Liver (tissue), 9 donors: ENCODE results near the gene OOSP3. TPM values are rescaled to one million over a fixed set of nuclear protein-coding genes. Genes with fewer than 3 reads are reported as not detected.
"Not testable (repeated sequence)": the region's sequence is repeated elsewhere in the genome, so short reads cannot be mapped to it uniquely, and the experiment has no call there.

Experiments
- DNase-seq: peaks from one replicate; pipeline ENCODE4 v3.0.0-alpha.2; 2017; ENCODE audit warnings: low spot score
- H3K27ac ChIP-seq, 2 donors: one replicate each; pipeline ENCODE4 v1.7.0; 2013; ENCODE audit warnings: inconsistent platforms in 2 of 2, low read length in 2 of 2, control low read depth in 1 of 2, low read depth in 1 of 2, mild to moderate bottlenecking in 1 of 2
- H3K27me3 ChIP-seq, 4 donors: one replicate each; pipeline versions ENCODE4 v1.6.1 to v1.7.0; 2013; ENCODE audit warnings: low read length in 3 of 4, inconsistent platforms in 1 of 4, mild to moderate bottlenecking in 1 of 4, moderate library complexity in 1 of 4; ENCODE audit not compliant: control insufficient read depth in 4 of 4, insufficient read depth in 4 of 4
- H3K36me3 ChIP-seq, 4 donors: one replicate each; pipeline versions ENCODE4 v1.6.1 to v1.7.0; 2013; ENCODE audit warnings: low read length in 3 of 4, mild to moderate bottlenecking in 3 of 4, low read depth in 1 of 4, moderate library complexity in 1 of 4; ENCODE audit not compliant: control insufficient read depth in 4 of 4, insufficient read depth in 3 of 4
- H3K4me1 ChIP-seq, 4 donors: one replicate each; pipeline versions ENCODE4 v1.6.1 to v1.7.0; 2013; ENCODE audit warnings: low read length in 3 of 4, mild to moderate bottlenecking in 3 of 4, moderate library complexity in 1 of 4; ENCODE audit not compliant: control insufficient read depth in 4 of 4, insufficient read depth in 4 of 4
- H3K4me3 ChIP-seq, 3 donors: one replicate each; pipeline versions ENCODE4 v1.6.1 to v1.7.0; 2013; ENCODE audit warnings: low read length in 3 of 3, control low read depth in 1 of 3, low read depth in 1 of 3, mild to moderate bottlenecking in 1 of 3
- H3K9ac ChIP-seq, 2 donors: one replicate each; pipeline ENCODE4 v1.7.0; 2013; ENCODE audit warnings: low read length in 2 of 2, mild to moderate bottlenecking in 2 of 2, moderate library complexity in 2 of 2, control low read depth in 1 of 2, low read depth in 1 of 2
- H3K9me3 ChIP-seq, 4 donors: one replicate each; pipeline versions ENCODE4 v1.6.1 to v1.7.0; 2013; ENCODE audit warnings: low read length in 3 of 4; ENCODE audit not compliant: control insufficient read depth in 4 of 4
- EGR1 ChIP-seq, 2 donors: IDR thresholded peaks; 2 replicates each; pipeline ENCODE4 v1.6.1; 2016 to 2018; ENCODE audit warnings: antibody characterized with exemption in 2 of 2, low read depth in 2 of 2
- FOXA1 ChIP-seq: IDR thresholded peaks from 2 replicates; pipeline ENCODE4 v1.6.1; 2016; ENCODE audit warnings: antibody characterized with exemption
- FOXA2 ChIP-seq: IDR thresholded peaks from 2 replicates; pipeline ENCODE4 v1.6.1; 2016; ENCODE audit warnings: antibody characterized with exemption
- HNF4G ChIP-seq: IDR thresholded peaks from 2 replicates; pipeline ENCODE4 v1.6.1; 2016; ENCODE audit warnings: antibody characterized with exemption
- JUND ChIP-seq, 2 donors: IDR thresholded peaks; 2 replicates each; pipeline ENCODE4 v1.6.1; 2016; ENCODE audit warnings: antibody characterized with exemption in 2 of 2
- NR2F2 ChIP-seq: IDR thresholded peaks from 2 replicates; pipeline ENCODE4 v1.6.1; 2016; ENCODE audit warnings: antibody characterized with exemption
- REST ChIP-seq: IDR thresholded peaks from 2 replicates; pipeline ENCODE4 v1.6.1; 2016; ENCODE audit warnings: antibody characterized with exemption, mild to moderate bottlenecking
- SP1 ChIP-seq: IDR thresholded peaks from 2 replicates; pipeline ENCODE4 v1.6.1; 2018; ENCODE audit warnings: antibody characterized with exemption, mild to moderate bottlenecking
- TAF1 ChIP-seq: conservative IDR thresholded peaks from 2 replicates; pipeline ENCODE4 v1.6.1; 2016; ENCODE audit warnings: antibody characterized with exemption, mild to moderate bottlenecking
- WGBS: extraction: QIAGEN DNeasy Blood & Tissue Kit; methylation state at CpG from one replicate; pipeline ENCODE4 v1.1.7; 2013; 5-methylcytosine and 5-hydroxymethylcytosine counted together
- polyA plus RNA-seq, 2 donors: library from polyadenylated mRNA; stranded (reverse) in 1 of 2; unstranded in 1 of 2; fragments of 200-250 nt in 1 of 2; fragments of >200 nt in 1 of 2; fragmentation: Nextera tagmentation in 1 of 2; extraction: Ambion mirVana in 1 of 2; gene quantifications; one replicate each; pipeline versions ENCODE4 v1.2.1 to v1.2.3, GENCODE V29; 2013 to 2015
- total RNA-seq, 2 donors: library from RNA; depleted of rRNA; stranded (reverse); fragments of >200 nt; gene quantifications; one replicate each; pipeline ENCODE4 v1.2.3, GENCODE V29; 2014
- donor health status: healthy.
- donor health status: healthy.
- donor health status: healthy.
- donor health status: healthy.
- donor health status: healthy.

The OOSP3 gene
- total and polyA plus RNA-seq, 4 donors: not detected

- WGBS: 80% methylated on average over 5 of the region's 5 CpGs
Measured at GRCh38 chr11:59846556-59846955, 32.0 kb upstream of the OOSP3 start.

GRCh38 chr11:59847626-59848025, 31.0 kb upstream of the OOSP3 start:
- Histone ChIP-seq H3K9ac (no peak overlapping the region), H3K36me3 (no peaks in the 10 kb centered on the region), H3K4me3 (no peak overlapping the region), H3K27ac (no peak overlapping the region), H3K9me3 (no peaks in the 10 kb centered on the region), H3K4me1 (no peaks in the 10 kb centered on the region), H3K27me3 (no peaks in the 10 kb centered on the region)
- DNase-seq: no peak
- TF ChIP-seq JUND (IDR thresholded peaks at IDR 0.05) (no peak), NR2F2 (no peak), HNF4G (no peak), FOXA1 (no peak), REST (no peak), SP1 (no peak), EGR1 (IDR thresholded peaks at IDR 0.05; ENCODE audit: low read depth in 2 of 2) (no peak)
- 76% methylated on average over 3 of the region's 3 CpGs for WGBS

More at GRCh38 chr11:59846556-59846955, 32.0 kb upstream of the OOSP3 start:
- DNase-seq: no peak
- no peaks in the 10 kb centered on the region for H3K36me3 ChIP-seq
- no peaks in the 10 kb centered on the region for H3K9me3 ChIP-seq
- no peak overlapping the region for H3K4me3 ChIP-seq
- H3K27me3 ChIP-seq: no peaks in the 10 kb centered on the region
- H3K4me1 ChIP-seq: no peaks in the 10 kb centered on the region
- no peak overlapping the region for H3K27ac ChIP-seq
- TF ChIP-seq JUND (IDR thresholded peaks at IDR 0.05): no peak
- no peak for TF ChIP-seq REST
- TF ChIP-seq FOXA1: no peak
- no peak for TF ChIP-seq FOXA2
- TF ChIP-seq EGR1 (IDR thresholded peaks at IDR 0.05; ENCODE audit: low read depth in 2 of 2): no peak
- TF ChIP-seq TAF1: no peak
- no peak overlapping the region for H3K9ac ChIP-seq

GRCh38 chr11:59848439-59848838, 30.1 kb upstream of the OOSP3 start:
- 92% methylated on average over 6 of the region's 6 CpGs for WGBS
- DNase-seq: not testable (repeated sequence)

More at GRCh38 chr11:59848439-59848838, 30.1 kb upstream of the OOSP3 start:
- H3K4me3 ChIP-seq, H3K36me3 ChIP-seq, H3K4me1 ChIP-seq, H3K27me3 ChIP-seq, H3K9ac ChIP-seq, H3K9me3 ChIP-seq, H3K27ac ChIP-seq: not testable (repeated sequence)
